MG63 (cell line): ENCODE measurements around the gene XPNPEP1. TPM values are rescaled to one million over a fixed set of nuclear protein-coding genes. Genes with fewer than 3 reads are reported as not detected.
"Not testable (repeated sequence)": the region's sequence is repeated elsewhere in the genome, so short reads cannot be mapped to it uniquely, and the experiment has no call there.

Experiments
- DNase-seq: peaks from one replicate; pipeline ENCODE4 v3.0.0-alpha.2; 2020
- H3K27me3 ChIP-seq: fragments of 250-450 bp; sonication (Bioruptor Pico); 2 replicates; pipeline ENCODE4 v1.5.1; 2020; ENCODE audit warnings: mild to moderate bottlenecking, moderate library complexity
- H3K36me3 ChIP-seq: fragments of 250-450 bp; sonication (Bioruptor Pico); 2 replicates; pipeline ENCODE4 v1.5.1; 2020; ENCODE audit warnings: mild to moderate bottlenecking, moderate library complexity
- H3K4me3 ChIP-seq: fragments of 250-450 bp; sonication (Bioruptor Pico); 2 replicates; pipeline ENCODE4 v1.5.1; 2020; ENCODE audit warnings: mild to moderate bottlenecking, moderate library complexity
- H3K9me3 ChIP-seq: fragments of 250-450 bp; sonication (Bioruptor Pico); 2 replicates; pipeline ENCODE4 v1.5.1; 2020; ENCODE audit warnings: mild to moderate bottlenecking, moderate library complexity
- total RNA-seq: library from RNA; depleted of rRNA; stranded (reverse); fragments of >200 nt; shearing (Covaris generic); gene quantifications from 2 replicates; pipeline ENCODE4 v1.2.3, GENCODE V29; 2014; ENCODE audit warnings: low replicate concordance

The XPNPEP1 gene
- total RNA-seq, 1 experiment from 2014 or later: 63.4 TPM

GRCh38 chr10:109932968-109933367 lies 9.7 kb upstream of the XPNPEP1 start:
- no peak for DNase-seq
- H3K4me3 ChIP-seq: no peak overlapping the region
- no peaks in the 10 kb centered on the region for H3K36me3 ChIP-seq
- H3K9me3 ChIP-seq: no peaks in the 10 kb centered on the region
- H3K27me3 ChIP-seq: no peaks in the 10 kb centered on the region

- no peaks in the 10 kb centered on the region for H3K9me3 ChIP-seq
- no peaks in the 10 kb centered on the region for H3K27me3 ChIP-seq
- no peak for DNase-seq
- H3K4me3 ChIP-seq: no peak overlapping the region
- H3K36me3 ChIP-seq: no peaks in the 10 kb centered on the region
These were observed 9.1 kb upstream of the XPNPEP1 start for GRCh38 chr10:109932391-109932790.

- H3K27me3 ChIP-seq: no peaks in the 10 kb centered on the region
- no peaks in the 10 kb centered on the region for H3K36me3 ChIP-seq
- H3K4me3 ChIP-seq: no peak overlapping the region
- no peaks in the 10 kb centered on the region for H3K9me3 ChIP-seq
- DNase-seq: peak; percentile 49
These were observed 7.9 kb upstream of the XPNPEP1 start for GRCh38 chr10:109931163-109931562.

GRCh38 chr10:109929501-109930219 lies 6.3 kb upstream of the XPNPEP1 start:
- Histone ChIP-seq H3K27me3 (no peaks in the 10 kb centered on the region), H3K36me3 (no peaks in the 10 kb centered on the region), H3K4me3 (no peak overlapping the region), H3K9me3 (no peaks in the 10 kb centered on the region)
- DNase-seq: no peak

- no peak for DNase-seq
These were observed 5.2 kb upstream of the XPNPEP1 start for GRCh38 chr10:109928475-109928891.

GRCh38 chr10:109926825-109927224 lies 3.5 kb upstream of the XPNPEP1 start:
- Histone ChIP-seq H3K27me3 (no peaks in the 10 kb centered on the region), H3K9me3 (no peaks in the 10 kb centered on the region), H3K4me3 (no peak overlapping the region), H3K36me3 (no peaks in the 10 kb centered on the region)
- DNase-seq: no peak

More at GRCh38 chr10:109928475-109928891, 5.2 kb upstream of the XPNPEP1 start:
- Histone ChIP-seq H3K9me3 (no peaks in the 10 kb centered on the region), H3K4me3 (no peak overlapping the region), H3K36me3 (no peaks in the 10 kb centered on the region), H3K27me3 (no peaks in the 10 kb centered on the region)

- no peaks in the 10 kb centered on the region for H3K9me3 ChIP-seq
- no peak for DNase-seq
These were observed 2.9 kb upstream of the XPNPEP1 start for GRCh38 chr10:109926061-109926745.

GRCh38 chr10:109924967-109925620 lies 1.8 kb upstream of the XPNPEP1 start:
- DNase-seq: no peak
- H3K4me3 ChIP-seq: no peak overlapping the region
- H3K36me3 ChIP-seq: no peaks in the 10 kb centered on the region
- H3K9me3 ChIP-seq: no peaks in the 10 kb centered on the region
- no peaks in the 10 kb centered on the region for H3K27me3 ChIP-seq

More at GRCh38 chr10:109926061-109926745, 2.9 kb upstream of the XPNPEP1 start:
- Histone ChIP-seq H3K27me3 (no peaks in the 10 kb centered on the region), H3K4me3 (no peak overlapping the region), H3K36me3 (no peaks in the 10 kb centered on the region)

GRCh38 chr10:109924087-109924486 lies 776 bp upstream of the XPNPEP1 start:
- Histone ChIP-seq H3K4me3 (peak overlapping the region; percentile 74), H3K36me3 (no peaks in the 10 kb centered on the region; the same call in 1 of the 2 replicates), H3K27me3 (no peaks in the 10 kb centered on the region), H3K9me3 (no peaks in the 10 kb centered on the region)
- no peak for DNase-seq

- Histone ChIP-seq H3K36me3 (peaks cover 2% of the 10 kb centered on the region; the same call in 1 of the 2 replicates), H3K27me3 (no peaks in the 10 kb centered on the region), H3K4me3 (peak overlapping the region; percentile 74), H3K9me3 (0 out of 2 replicates have a peak, but pooled peaks cover 2% of the 10 kb centered on the region)
- no peak for DNase-seq
These were observed 844 bp downstream of the XPNPEP1 start for GRCh38 chr10:109922358-109922975.

GRCh38 chr10:109920016-109920415 lies 3.3 kb downstream of the XPNPEP1 start:
- DNase-seq: no peak
- Histone ChIP-seq H3K4me3 (no peak overlapping the region), H3K27me3 (no peaks in the 10 kb centered on the region), H3K36me3 (peaks cover 4% of the 10 kb centered on the region; the same call in 1 of the 2 replicates), H3K9me3 (0 out of 2 replicates have a peak, but pooled peaks cover 3% of the 10 kb centered on the region)

GRCh38 chr10:109919220-109919619 lies 4.1 kb downstream of the XPNPEP1 start:
- DNase-seq: no peak
- no peak overlapping the region for H3K4me3 ChIP-seq
- peaks cover 6% of the 10 kb centered on the region; the same call in 1 of the 2 replicates for H3K36me3 ChIP-seq
- H3K27me3 ChIP-seq: no peaks in the 10 kb centered on the region
- H3K9me3 ChIP-seq: 0 out of 2 replicates have a peak, but pooled peaks cover 3% of the 10 kb centered on the region

- not testable (repeated sequence) for DNase-seq, H3K4me3 ChIP-seq, H3K9me3 ChIP-seq, H3K27me3 ChIP-seq
- peaks cover 11% of the 10 kb centered on the region; the same call in 1 of the 2 replicates for H3K36me3 ChIP-seq
These were observed 4.6 kb downstream of the XPNPEP1 start for GRCh38 chr10:109918707-109919106.

- Histone ChIP-seq H3K9me3 (0 out of 2 replicates have a peak, but pooled peaks cover 3% of the 10 kb centered on the region), H3K4me3 (no peak overlapping the region), H3K27me3 (no peaks in the 10 kb centered on the region), H3K36me3 (peaks cover 26% of the 10 kb centered on the region)
- DNase-seq: no peak
These were observed 7.7 kb downstream of the XPNPEP1 start for GRCh38 chr10:109915566-109915965.

GRCh38 chr10:109914966-109915365 lies 8.3 kb downstream of the XPNPEP1 start:
- H3K4me3 ChIP-seq: no peak overlapping the region
- peaks cover 27% of the 10 kb centered on the region for H3K36me3 ChIP-seq
- 0 out of 2 replicates have a peak, but pooled peaks cover 3% of the 10 kb centered on the region for H3K9me3 ChIP-seq
- H3K27me3 ChIP-seq: no peaks in the 10 kb centered on the region
- peak; percentile 53 for DNase-seq

GRCh38 chr10:109913306-109913892 lies 9.9 kb downstream of the XPNPEP1 start:
- no peak overlapping the region for H3K4me3 ChIP-seq
- H3K36me3 ChIP-seq: peaks cover 35% of the 10 kb centered on the region
- 0 out of 2 replicates have a peak, but pooled peaks cover 3% of the 10 kb centered on the region for H3K9me3 ChIP-seq
- no peaks in the 10 kb centered on the region for H3K27me3 ChIP-seq
- no peak for DNase-seq
